GM12878 (cell line): ENCODE measurements around the gene DGCR8. TPM values are rescaled to one million over a fixed set of nuclear protein-coding genes. Genes with fewer than 3 reads are reported as not detected.

Experiments used
- ATAC-seq: fragments of 200-7000 bp; cut with Tn5 transposase; 3 replicates; pipeline ENCODE4 v1.9.1; 2020; ENCODE audit warnings: mild to moderate bottlenecking, moderate library complexity
- BruUV-seq: library from RNA; stranded (reverse); fragments of 400-500 nt; replicated peaks from 2 replicates; lab custom pipeline; 2021; lab: Mats Ljungman, UMichigan
- CTCF ChIA-PET: fragments of 300-600 bp; sonication (Branson Sonifier 250); formaldehyde crosslinking; extraction: SDS; loops from one replicate; lab custom pipeline; 2021; ENCODE audit warnings: inconsistent platforms; lab: Yijun Ruan, JAX
- POLR2A ChIA-PET: fragments of 350-600 bp; formaldehyde crosslinking; extraction: SDS; loops from one replicate; lab custom pipeline; 2021; ENCODE audit warnings: inconsistent platforms; lab: Charles Lee
- RAD21 ChIA-PET: fragments of 300-600 bp; sonication (Branson Sonifier 250); formaldehyde crosslinking; loops from one replicate; lab custom pipeline; 2023; ENCODE audit warnings: antibody characterized with exemption; ENCODE audit not compliant: unreplicated experiment; lab: Charles Lee
- SMC1A ChIA-PET: fragments of 300-600 bp; sonication (Branson Sonifier 250); formaldehyde crosslinking; loops from one replicate; lab custom pipeline; 2023; ENCODE audit not compliant: unreplicated experiment, uncharacterized antibody; lab: Charles Lee
- DNase-seq: peaks from one replicate; pipeline ENCODE4 v3.0.0-alpha.2; 2011; ENCODE audit warnings: low read depth, low spot score
- FAIRE-seq: peaks from 3 replicates; lab custom pipeline; 2011; peaks lifted over from hg19 to GRCh38; lab: Jason Lieb, UNC
- H2AFZ ChIP-seq: 2 replicates; pipeline ENCODE4 v1.6.0; 2011; ENCODE audit warnings: low read depth, low read length, control low read depth; ENCODE audit not compliant: control insufficient read depth
- H3K27ac ChIP-seq: 2 replicates; pipeline ENCODE4 v1.5.1; 2011; ENCODE audit warnings: control low read depth; ENCODE audit not compliant: control insufficient read depth, insufficient read depth
- H3K27me3 ChIP-seq, 2 experiments: replicated peaks in 1 of 2; 2 replicates each; pipeline versions ENCODE4 v1.6.0 to v1.6.1; 2011; ENCODE audit warnings: low read length in 1 of 2; ENCODE audit not compliant: control insufficient read depth in 2 of 2, insufficient read depth in 2 of 2
- H3K36me3 ChIP-seq, 2 experiments: 2 replicates each; pipeline ENCODE4 v1.5.1; 2011; ENCODE audit warnings: low read length in 1 of 2; ENCODE audit not compliant: control insufficient read depth in 2 of 2, insufficient read depth in 2 of 2
- H3K4me1 ChIP-seq: 2 replicates; pipeline ENCODE4 v1.6.1; 2011; ENCODE audit warnings: mild to moderate bottlenecking, low read length, moderate library complexity, mixed read lengths; ENCODE audit not compliant: control insufficient read depth, insufficient read depth
- H3K4me2 ChIP-seq: 2 replicates; pipeline ENCODE4 v1.6.0; 2011; ENCODE audit warnings: control low read depth; ENCODE audit not compliant: control insufficient read depth, insufficient read depth
- H3K4me3 ChIP-seq: fragments of 200-600 bp; sonication (generic); 2 replicates; pipeline ENCODE4 v1.5.1; 2016
- H3K79me2 ChIP-seq: 2 replicates; pipeline ENCODE4 v1.6.0; 2011; ENCODE audit warnings: low read length; ENCODE audit not compliant: control insufficient read depth, insufficient read depth
- H3K9ac ChIP-seq: 2 replicates; pipeline ENCODE4 v1.8.0; 2011; ENCODE audit warnings: low read length, control low read depth, mixed read lengths; ENCODE audit not compliant: control insufficient read depth, insufficient read depth
- H3K9me3 ChIP-seq: replicated peaks from 3 replicates; pipeline ENCODE4 v1.5.1; 2011; ENCODE audit warnings: mild to moderate bottlenecking, low read length; ENCODE audit not compliant: control insufficient read depth, insufficient read depth
- H4K20me1 ChIP-seq: 2 replicates; pipeline ENCODE4 v1.6.0; 2011; ENCODE audit not compliant: control insufficient read depth, insufficient read depth
- CBX5 ChIP-seq: sonication (generic); IDR thresholded peaks from 2 replicates; pipeline ENCODE4 v1.6.1; 2016; ENCODE audit warnings: low read depth, moderate library complexity, mild to moderate bottlenecking, inconsistent platforms
- MLLT1 ChIP-seq: fragments of 450-650 bp; IDR thresholded peaks from 2 replicates; pipeline ENCODE4 v1.6.1; 2016; ENCODE audit warnings: mild to moderate bottlenecking
- USF2 ChIP-seq: IDR thresholded peaks from 2 replicates; pipeline ENCODE4 v1.6.1; 2011; ENCODE audit warnings: low read depth, low read length, improper control_type of control experiment, borderline replicate concordance
- WGBS: methylation state at CpG from one replicate; pipeline ENCODE4 v1.1.6; 2016; ENCODE audit warnings: low lambda C conversion rate; ENCODE audit not compliant: insufficient replicate concordance, insufficient coverage; ENCODE audit errors: missing lambda C conversion rate; 5-methylcytosine and 5-hydroxymethylcytosine counted together
- in situ Hi-C: fragments of 300-500 bp; cut with MboI; formaldehyde crosslinking; loops from 9 replicates; pipeline ENCODE4 v1.14.3; 2018; ENCODE audit warnings: mixed read lengths
- intact Hi-C: fragments of 100-400 bp; cut with micrococcal nuclease; formaldehyde crosslinking; loops from one replicate; pipeline ENCODE4 v1.14.2; 2022; ENCODE audit not compliant: unreplicated experiment
- polyA plus RNA-seq, 11 experiments: library from polyadenylated mRNA; depleted of rRNA in 4 of 11; unstranded in 6 of 11; stranded (reverse) in 5 of 11; fragments of >200 nt; fragmentation: Nextera tagmentation in 4 of 11; fragmentation: Illumina TruSeq in 1 of 11; extraction: Ambion mirVana in 4 of 11; extraction: Trizol in 1 of 11; gene quantifications; 1 replicate in 1 of 11; 2 replicates in 10 of 11; pipeline versions ENCODE4 v1.2.1 to v1.2.3, GENCODE V29; 2011 to 2016; ENCODE audit warnings: inconsistent platforms in 2 of 11, missing spikeins in 2 of 11, low read depth in 1 of 11
- total RNA-seq, 4 experiments: library from RNA; depleted of rRNA in 3 of 4; stranded (reverse); fragments of >200 nt in 3 of 4; fragmentation: Illumina TruSeq in 1 of 4; extraction: Trizol in 1 of 4; gene quantifications; 2 replicates each; pipeline versions ENCODE4 v1.2.1 to v1.2.3, GENCODE V29; 2013 to 2021
- TF ChIP-seq, protein P1 (sequence below): fragments of 450-650 bp; IDR thresholded peaks from 2 replicates; pipeline ENCODE4 v1.6.1; 2018; ENCODE audit warnings: mild to moderate bottlenecking, low read depth, moderate library complexity; ENCODE audit not compliant: partially characterized antibody

Gene DGCR8
- total and polyA plus RNA-seq, 10 of the 15 experiments (the other 5 are each of a cell fraction or from before 2014, with no cell fraction given) = 1.2 to 35.1 (median 17.2) TPM

DNA sequence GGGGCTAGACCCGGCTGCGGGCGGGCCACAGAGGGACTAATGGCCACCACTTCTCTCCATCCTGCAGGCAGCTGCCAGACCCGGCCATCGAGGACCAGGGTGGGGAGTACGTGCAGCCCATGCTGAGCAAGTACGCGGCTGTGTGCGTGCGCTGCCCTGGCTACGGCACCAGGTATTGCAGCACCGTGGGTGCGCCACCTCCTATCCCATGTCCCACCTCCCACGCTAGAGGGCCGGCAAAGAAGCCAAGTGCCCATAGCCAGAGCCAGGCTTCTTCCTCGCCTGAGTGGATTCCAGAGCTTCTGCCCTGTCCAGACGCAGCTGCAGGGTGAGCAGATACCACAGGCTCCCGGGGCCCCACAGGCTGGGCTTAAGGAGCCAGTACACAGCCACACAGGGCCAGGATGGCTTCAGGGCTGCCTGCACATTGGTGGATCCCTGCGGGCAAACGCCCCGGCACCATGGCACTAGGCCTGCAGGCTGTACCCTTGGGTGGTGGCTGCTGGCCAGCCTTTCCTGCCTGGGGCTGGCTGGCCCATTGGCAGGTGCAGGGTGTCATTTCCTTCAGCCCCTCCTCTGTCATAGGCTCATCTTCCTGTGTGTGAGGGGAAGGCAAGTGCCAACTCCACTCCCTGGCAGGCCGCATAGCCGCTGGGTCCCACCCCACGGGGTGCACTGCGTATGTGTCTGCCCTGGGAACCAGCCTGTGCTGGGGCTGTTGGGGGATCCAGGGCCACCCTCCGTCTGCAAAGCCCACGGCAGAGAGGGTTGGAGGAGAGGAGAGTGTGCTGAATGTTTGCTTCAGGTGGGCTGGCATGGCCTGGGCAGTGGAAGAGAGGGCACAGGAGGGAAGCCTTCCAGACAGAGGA lies 16.5 kb upstream of the DGCR8 start:
- intact Hi-C loops = no loop called here
- H2AFZ ChIP-seq = no peak overlapping the region
- H3K27me3 ChIP-seq = no peaks in the 10 kb centered on the region
- H3K79me2 ChIP-seq = no peaks in the 10 kb centered on the region
- in situ Hi-C loops = no loop called here
- RAD21 ChIA-PET = no interaction called here
- WGBS = 95% methylated on average over 27 of the region's 27 CpGs
- no peak overlapping the region for H3K9ac ChIP-seq
- no peaks in the 10 kb centered on the region for H4K20me1 ChIP-seq
- SMC1A ChIA-PET = no interaction called here
- CTCF ChIA-PET = no interaction called here
- no peak overlapping the region for H3K4me2 ChIP-seq
- no peak for ATAC-seq
- DNase-seq = no peak
- POLR2A ChIA-PET = no interaction called here
- peaks cover 0 to 7% of the 10 kb centered on the region in 2 experiments; a peak in 3 of 4 replicates for H3K36me3 ChIP-seq
- H3K9me3 ChIP-seq = no peaks in the 10 kb centered on the region
- no peak for TF ChIP-seq USF2
- TF ChIP-seq, all 136 proteins: peak for 0
- no peak overlapping the region for H3K4me3 ChIP-seq
- no TSS peak for BruUV-seq
- no peak overlapping the region for H3K27ac ChIP-seq
- H3K4me1 ChIP-seq = no peaks in the 10 kb centered on the region
- FAIRE-seq = no peak

DNA sequence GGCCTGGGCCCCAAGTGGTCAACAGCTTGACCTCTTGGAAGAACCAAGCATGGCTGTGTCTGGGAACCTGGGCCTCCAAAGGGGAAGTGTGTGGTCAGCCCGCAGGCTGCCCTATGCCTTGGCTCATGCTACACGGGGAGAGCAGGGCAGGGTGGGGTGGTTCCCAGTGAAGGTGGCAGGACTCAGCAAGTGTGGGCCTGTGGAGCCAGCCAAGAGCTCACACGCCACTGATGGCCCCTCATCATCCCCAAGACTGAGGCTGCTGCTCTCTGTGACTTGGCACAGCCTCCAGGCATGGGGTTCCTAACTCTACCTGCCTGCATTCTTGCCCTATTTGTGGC lies 15.9 kb upstream of the DGCR8 start:
- no peak overlapping the region for H3K4me2 ChIP-seq
- ChIA-PET POLR2A (no interaction called here), SMC1A (no interaction called here), CTCF (no interaction called here), RAD21 (no interaction called here)
- BruUV-seq = no TSS peak
- DNase-seq (no peak), ATAC-seq (no peak), FAIRE-seq (no peak)
- no peaks in the 10 kb centered on the region for H3K79me2 ChIP-seq
- in situ Hi-C loops (no loop called here), intact Hi-C loops (no loop called here)
- no peak overlapping the region for H3K9ac ChIP-seq
- no peak for TF ChIP-seq MLLT1
- TF ChIP-seq, protein P1, sequence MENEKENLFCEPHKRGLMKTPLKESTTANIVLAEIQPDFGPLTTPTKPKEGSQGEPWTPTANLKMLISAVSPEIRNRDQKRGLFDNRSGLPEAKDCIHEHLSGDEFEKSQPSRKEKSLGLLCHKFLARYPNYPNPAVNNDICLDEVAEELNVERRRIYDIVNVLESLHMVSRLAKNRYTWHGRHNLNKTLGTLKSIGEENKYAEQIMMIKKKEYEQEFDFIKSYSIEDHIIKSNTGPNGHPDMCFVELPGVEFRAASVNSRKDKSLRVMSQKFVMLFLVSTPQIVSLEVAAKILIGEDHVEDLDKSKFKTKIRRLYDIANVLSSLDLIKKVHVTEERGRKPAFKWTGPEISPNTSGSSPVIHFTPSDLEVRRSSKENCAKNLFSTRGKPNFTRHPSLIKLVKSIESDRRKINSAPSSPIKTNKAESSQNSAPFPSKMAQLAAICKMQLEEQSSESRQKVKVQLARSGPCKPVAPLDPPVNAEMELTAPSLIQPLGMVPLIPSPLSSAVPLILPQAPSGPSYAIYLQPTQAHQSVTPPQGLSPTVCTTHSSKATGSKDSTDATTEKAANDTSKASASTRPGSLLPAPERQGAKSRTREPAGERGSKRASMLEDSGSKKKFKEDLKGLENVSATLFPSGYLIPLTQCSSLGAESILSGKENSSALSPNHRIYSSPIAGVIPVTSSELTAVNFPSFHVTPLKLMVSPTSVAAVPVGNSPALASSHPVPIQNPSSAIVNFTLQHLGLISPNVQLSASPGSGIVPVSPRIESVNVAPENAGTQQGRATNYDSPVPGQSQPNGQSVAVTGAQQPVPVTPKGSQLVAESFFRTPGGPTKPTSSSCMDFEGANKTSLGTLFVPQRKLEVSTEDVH = no peak
- TF ChIP-seq CBX5 = no peak
- no peak overlapping the region for H3K4me3 ChIP-seq
- no peaks in the 10 kb centered on the region for H3K4me1 ChIP-seq
- H4K20me1 ChIP-seq = no peaks in the 10 kb centered on the region
- H3K36me3 ChIP-seq = peaks cover 0 to 7% of the 10 kb centered on the region in 2 experiments; a peak in 3 of 4 replicates
- no peak overlapping the region for H3K27ac ChIP-seq
- H3K9me3 ChIP-seq = no peaks in the 10 kb centered on the region
- no peaks in the 10 kb centered on the region for H3K27me3 ChIP-seq
- no peak overlapping the region for H2AFZ ChIP-seq
- WGBS = 81% methylated on average over 3 of the region's 3 CpGs
